H1 (cell line): ENCODE data around the gene DPYSL4. TPM values are rescaled to one million over a fixed set of nuclear protein-coding genes. Genes with fewer than 3 reads are reported as not detected.

Source experiments
- BCL11A ChIP-seq, 2 experiments: IDR thresholded peaks; one replicate each; pipeline ENCODE4 v1.6.1; 2011; ENCODE audit warnings: low read depth in 2 of 2, low read length in 2 of 2, mild to moderate bottlenecking in 2 of 2
- polyA plus RNA-seq, 7 experiments: library from polyadenylated mRNA; depleted of rRNA in 3 of 7; stranded (reverse) in 5 of 7; unstranded in 2 of 7; fragments of >200 nt in 5 of 7; fragments of 200-250 nt in 2 of 7; gene quantifications; 1 replicate in 5 of 7; 2 replicates in 1 of 7; 4 replicates in 1 of 7; pipeline versions ENCODE4 v1.2.1 to v1.2.3, GENCODE V29; 2011 to 2013; ENCODE audit warnings: missing spikeins in 2 of 7, mixed read lengths in 2 of 7
- total RNA-seq: library from RNA; stranded (reverse); fragmentation: NEBNext Ultra II Directional; extraction: Animal tissue kit (Norgen Biotek cat#: 25700); gene quantifications from 2 replicates; pipeline ENCODE4 v1.2.1, GENCODE V29; 2021

DPYSL4 gene
- total and polyA plus RNA-seq, 2 of the 8 experiments (the other 6 are each of a cell fraction or from before 2014, with no cell fraction given) = 12.9 to 15.2 TPM

DNA sequence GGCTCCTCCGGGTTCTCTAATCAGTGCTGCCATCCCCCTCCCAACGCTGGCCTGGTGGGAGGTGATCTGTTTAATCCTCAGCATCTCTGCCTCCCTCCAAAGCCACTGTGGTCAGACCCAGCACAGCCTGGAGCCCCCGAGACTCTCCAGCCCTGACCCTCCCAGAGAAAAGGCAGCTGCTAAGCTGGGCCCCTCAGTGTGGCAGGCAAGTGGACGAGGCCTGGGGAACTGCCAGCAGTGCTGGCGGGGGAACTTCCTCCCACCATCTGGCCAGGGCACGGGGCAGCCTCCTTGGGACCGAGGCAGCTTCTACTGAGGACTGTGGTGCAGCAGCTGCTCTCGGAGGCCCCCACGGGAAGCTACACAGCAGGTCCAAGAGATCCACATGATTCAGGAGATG, 51.1 kb downstream of the DPYSL4 start (continued):
- no peak for TF ChIP-seq BCL11A (IDR thresholded peaks at IDR 0.05; ENCODE audit: low read depth in 2 of 2, low read length in 2 of 2)
